IPS DF 4.7 (cell line): Measurements from ENCODE around the gene NRM.
"Not testable (repeated sequence)": the region's sequence is repeated elsewhere in the genome, so short reads cannot be mapped to it uniquely, and the experiment has no call there.

Experiments used
- DNase-seq: peaks from one replicate; pipeline ENCODE4 v3.0.0-alpha.2; 2013; ENCODE audit warnings: low spot score; ENCODE audit errors: extremely low read depth

NRM gene, protein sequence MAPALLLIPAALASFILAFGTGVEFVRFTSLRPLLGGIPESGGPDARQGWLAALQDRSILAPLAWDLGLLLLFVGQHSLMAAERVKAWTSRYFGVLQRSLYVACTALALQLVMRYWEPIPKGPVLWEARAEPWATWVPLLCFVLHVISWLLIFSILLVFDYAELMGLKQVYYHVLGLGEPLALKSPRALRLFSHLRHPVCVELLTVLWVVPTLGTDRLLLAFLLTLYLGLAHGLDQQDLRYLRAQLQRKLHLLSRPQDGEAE

GRCh38 chr6:30690403-30691207, at the start of gene NRM:
Gene NRM, minus strand, starts transcription at chr6:30690984. Its CDS starts 10 bp downstream, at chr6:30690974.
- no peak for DNase-seq

- DNase-seq: no peak
Observed at GRCh38 chr6:30740540-30740870, 49.7 kb upstream of the NRM start.

GRCh38 chr6:30738532-30738931, 47.7 kb upstream of the NRM start:
- DNase-seq: no peak

GRCh38 chr6:30735668-30736314, 45.0 kb upstream of the NRM start:
- no peak for DNase-seq

- DNase-seq: no peak
Observed at GRCh38 chr6:30732237-30732943, 41.6 kb upstream of the NRM start.

- DNase-seq: no peak
Observed at GRCh38 chr6:30730601-30731435, 40.0 kb upstream of the NRM start.

- no peak for DNase-seq
Observed at GRCh38 chr6:30727920-30728553, 37.3 kb upstream of the NRM start.

- no peak for DNase-seq
Observed at GRCh38 chr6:30726506-30727413, 36.0 kb upstream of the NRM start.

DNA sequence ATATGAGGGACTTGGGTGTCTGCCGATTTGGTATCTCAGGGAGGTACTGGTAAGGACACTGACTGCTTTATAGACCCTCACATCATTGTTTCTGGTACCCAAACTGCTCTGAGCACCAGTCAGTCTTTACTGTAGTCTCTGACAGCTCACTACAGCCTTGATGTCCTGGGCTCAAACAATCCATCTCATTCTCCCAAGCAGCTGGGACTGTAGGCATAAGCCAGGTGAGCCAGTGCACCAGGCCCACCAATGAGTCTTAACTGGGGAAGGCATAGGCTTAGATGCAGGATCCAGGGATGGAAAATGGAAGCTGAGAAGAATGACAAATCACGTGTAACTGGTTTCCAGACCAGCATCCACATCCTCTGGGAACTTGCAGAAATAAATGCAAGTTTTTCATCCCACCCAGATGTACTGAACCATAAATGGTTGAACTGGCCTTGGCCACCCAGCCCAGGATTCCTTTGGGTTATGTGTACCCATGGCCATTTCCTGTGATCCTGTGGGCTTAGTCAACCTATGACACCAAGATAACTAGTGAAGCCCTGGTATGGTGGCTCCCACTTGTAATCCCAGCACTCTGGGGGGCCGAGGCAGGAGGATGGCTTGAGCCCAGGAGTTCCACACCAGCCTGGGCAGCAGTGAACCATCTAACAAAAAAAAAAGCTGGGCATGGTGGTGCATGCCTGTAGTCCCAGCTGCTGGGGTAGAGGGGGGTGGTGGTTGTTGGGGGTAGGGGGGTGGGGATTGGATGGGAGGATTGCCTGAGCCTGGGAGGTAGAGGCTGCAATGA, 35.1 kb upstream of the NRM start:
- DNase-seq: no peak

DNA sequence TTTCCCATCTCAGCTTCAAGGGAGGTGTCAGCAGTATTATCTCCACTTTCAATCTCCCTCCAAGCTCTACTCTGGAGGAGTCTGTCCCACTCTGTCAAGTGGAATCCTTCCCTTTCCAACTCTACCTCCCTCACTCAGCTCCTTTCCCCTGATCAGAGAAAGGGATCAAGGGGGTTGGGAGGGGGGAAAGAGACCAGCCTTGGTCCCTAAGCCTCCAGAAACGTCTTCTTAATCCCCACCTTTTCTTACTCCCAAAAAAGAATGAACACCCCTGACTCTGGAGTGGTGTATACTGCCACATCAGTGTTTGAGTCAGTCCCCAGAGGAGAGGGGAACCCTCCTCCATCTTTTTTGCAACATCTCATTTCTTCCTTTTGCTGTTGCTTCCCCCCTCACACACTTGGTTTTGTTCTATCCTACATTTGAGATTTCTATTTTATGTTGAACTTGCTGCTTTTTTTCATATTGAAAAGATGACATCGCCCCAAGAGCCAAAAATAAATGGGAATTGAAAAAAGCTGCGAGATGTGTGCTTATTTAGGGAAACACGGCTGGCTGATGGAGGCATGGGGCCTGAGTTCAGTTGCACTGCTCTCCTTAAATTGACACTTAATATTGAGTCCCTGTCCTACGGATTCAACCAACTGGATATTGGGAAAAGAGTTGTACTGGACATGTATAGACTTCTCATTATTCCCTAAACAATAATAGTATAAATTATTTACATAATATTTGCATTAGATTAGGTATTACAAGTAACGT, 34.3 kb upstream of the NRM start:
- no peak for DNase-seq

DNA sequence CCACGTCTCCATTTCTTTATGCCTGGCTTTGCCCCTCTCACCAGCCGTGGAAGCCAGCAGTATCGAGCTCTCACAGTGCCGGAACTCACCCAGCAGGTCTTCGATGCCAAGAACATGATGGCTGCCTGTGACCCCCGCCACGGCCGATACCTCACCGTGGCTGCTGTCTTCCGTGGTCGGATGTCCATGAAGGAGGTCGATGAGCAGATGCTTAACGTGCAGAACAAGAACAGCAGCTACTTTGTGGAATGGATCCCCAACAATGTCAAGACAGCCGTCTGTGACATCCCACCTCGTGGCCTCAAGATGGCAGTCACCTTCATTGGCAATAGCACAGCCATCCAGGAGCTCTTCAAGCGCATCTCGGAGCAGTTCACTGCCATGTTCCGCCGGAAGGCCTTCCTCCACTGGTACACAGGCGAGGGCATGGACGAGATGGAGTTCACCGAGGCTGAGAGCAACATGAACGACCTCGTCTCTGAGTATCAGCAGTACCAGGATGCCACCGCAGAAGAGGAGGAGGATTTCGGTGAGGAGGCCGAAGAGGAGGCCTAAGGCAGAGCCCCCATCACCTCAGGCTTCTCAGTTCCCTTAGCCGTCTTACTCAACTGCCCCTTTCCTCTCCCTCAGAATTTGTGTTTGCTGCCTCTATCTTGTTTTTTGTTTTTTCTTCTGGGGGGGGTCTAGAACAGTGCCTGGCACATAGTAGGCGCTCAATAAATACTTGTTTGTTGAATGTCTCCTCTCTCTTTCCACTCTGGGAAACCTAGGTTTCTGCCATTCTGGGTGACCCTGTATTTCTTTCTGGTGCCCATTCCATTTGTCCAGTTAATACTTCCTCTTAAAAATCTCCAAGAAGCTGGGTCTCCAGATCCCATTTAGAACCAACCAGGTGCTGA, 33.3 kb upstream of the NRM start:
- not testable (repeated sequence) for DNase-seq

GRCh38 chr6:30723159-30723842, 32.5 kb upstream of the NRM start:
- not testable (repeated sequence) for DNase-seq

DNA sequence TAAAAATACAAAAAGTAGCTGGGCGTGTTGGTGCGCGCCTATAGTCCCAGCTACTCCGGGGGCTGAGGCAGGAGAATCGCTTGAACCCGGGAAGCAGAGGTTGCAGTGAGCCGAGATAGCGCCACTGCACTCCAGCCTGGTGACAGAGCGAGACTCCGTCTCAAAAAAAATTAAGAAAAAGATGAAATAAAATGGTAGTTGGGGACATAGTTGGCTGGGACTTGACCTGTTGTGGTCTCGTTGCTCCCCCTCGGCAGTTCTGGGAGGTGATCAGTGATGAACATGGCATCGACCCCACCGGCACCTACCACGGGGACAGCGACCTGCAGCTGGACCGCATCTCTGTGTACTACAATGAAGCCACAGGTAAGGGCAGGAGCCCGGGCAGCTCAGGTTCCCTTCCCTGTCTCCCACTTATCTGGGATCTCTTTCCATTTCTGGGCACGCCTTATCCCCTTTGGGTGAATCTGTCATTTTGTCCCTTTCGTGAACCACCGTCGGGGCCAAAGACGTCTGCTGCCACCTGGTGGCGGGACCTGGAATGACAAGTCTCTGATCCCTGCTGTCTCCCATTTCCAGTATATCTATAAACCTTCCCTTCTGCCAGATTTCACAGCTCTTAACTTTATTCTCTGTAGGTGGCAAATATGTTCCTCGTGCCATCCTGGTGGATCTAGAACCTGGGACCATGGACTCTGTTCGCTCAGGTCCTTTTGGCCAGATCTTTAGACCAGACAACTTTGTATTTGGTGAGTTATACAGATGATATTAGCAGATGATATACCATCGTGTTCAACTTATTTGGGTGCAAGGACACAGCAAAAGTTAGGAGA, 31.7 kb upstream of the NRM start:
- no peak for DNase-seq

GRCh38 chr6:30722025-30722279, 31.2 kb upstream of the NRM start:
- DNase-seq: not testable (repeated sequence)

- no peak for DNase-seq
Observed at GRCh38 chr6:30721198-30722024, 30.6 kb upstream of the NRM start.
